GM21825 (cell line): ENCODE measurements around the gene RAI14.

Experiments
- ATAC-seq: cut with Tn5 transposase; IDR thresholded peaks from one replicate; pipeline ENCODE4 v1.9.1; 2021; ENCODE audit warnings: mild to moderate bottlenecking, moderate library complexity; ENCODE audit not compliant: unreplicated experiment

Gene RAI14

GRCh38 chr5:34674187-34674586, 18.1 kb downstream of the RAI14 start:
- no peak for ATAC-seq

GRCh38 chr5:34675857-34676256, 19.7 kb downstream of the RAI14 start:
- ATAC-seq: no peak

GRCh38 chr5:34676416-34676815, 20.3 kb downstream of the RAI14 start:
- ATAC-seq: no peak

GRCh38 chr5:34677428-34677827, 21.3 kb downstream of the RAI14 start:
- ATAC-seq: no peak

- ATAC-seq: no peak
These were observed 24.8 kb downstream of the RAI14 start for GRCh38 chr5:34680896-34681295.

GRCh38 chr5:34682926-34683623, 26.9 kb downstream of the RAI14 start:
- no peak for ATAC-seq

- no peak for ATAC-seq
These were observed 28.3 kb downstream of the RAI14 start for GRCh38 chr5:34684281-34684979.

- ATAC-seq: no peak
These were observed 28.8 kb downstream of the RAI14 start for GRCh38 chr5:34684980-34685352.

- no peak for ATAC-seq
These were observed 29.5 kb downstream of the RAI14 start for GRCh38 chr5:34685485-34686165.

- ATAC-seq: no peak
These were observed 30.7 kb downstream of the RAI14 start for GRCh38 chr5:34686762-34687268.

- no peak for ATAC-seq
These were observed 31.3 kb downstream of the RAI14 start for GRCh38 chr5:34687269-34688011.

- no peak for ATAC-seq
These were observed 32.1 kb downstream of the RAI14 start for GRCh38 chr5:34688015-34688810.

GRCh38 chr5:34690301-34690700, 34.2 kb downstream of the RAI14 start:
- ATAC-seq: no peak

GRCh38 chr5:34690898-34691297, 34.8 kb downstream of the RAI14 start:
- ATAC-seq: no peak

GRCh38 chr5:34691326-34691725, 35.2 kb downstream of the RAI14 start:
- no peak for ATAC-seq

- ATAC-seq: no peak
These were observed 36.7 kb downstream of the RAI14 start for GRCh38 chr5:34692786-34693185.

- ATAC-seq: no peak
These were observed 37.9 kb downstream of the RAI14 start for GRCh38 chr5:34694012-34694411.

GRCh38 chr5:34694685-34695084, 38.6 kb downstream of the RAI14 start:
- no peak for ATAC-seq

GRCh38 chr5:34695275-34696027, 39.3 kb downstream of the RAI14 start:
- ATAC-seq: no peak
